NCI-H446 treated with DMSO at 0.1 percent for 48 hours (cell line): ENCODE measurements around the gene NYAP1.
"Not testable (repeated sequence)": the region's sequence is repeated elsewhere in the genome, so short reads cannot be mapped to it uniquely, and the experiment has no call there.

Experiments
- DNase-seq: peaks from one replicate; lab custom pipeline; 2025; lab: John Stamatoyannopoulos, UW

NYAP1 gene

GRCh38 chr7:100513212-100513810, 29.6 kb downstream of the NYAP1 start:
- no peak for DNase-seq

GRCh38 chr7:100515072-100515532, 31.4 kb downstream of the NYAP1 start:
- DNase-seq, result no peak

- no peak for DNase-seq
These were observed 32.5 kb downstream of the NYAP1 start for GRCh38 chr7:100516135-100516812.

GRCh38 chr7:100517305-100517704, 33.6 kb downstream of the NYAP1 start:
- no peak for DNase-seq

- DNase-seq, result no peak
These were observed 35.9 kb downstream of the NYAP1 start for GRCh38 chr7:100519580-100519979.

- no peak for DNase-seq
These were observed 36.4 kb downstream of the NYAP1 start for GRCh38 chr7:100520138-100520537.

GRCh38 chr7:100521076-100521475, 37.3 kb downstream of the NYAP1 start:
- DNase-seq, result no peak

- not testable (repeated sequence) for DNase-seq
These were observed 38.3 kb downstream of the NYAP1 start for GRCh38 chr7:100521909-100522593.

GRCh38 chr7:100523192-100523591, 39.5 kb downstream of the NYAP1 start:
- DNase-seq, result not testable (repeated sequence)

GRCh38 chr7:100528108-100528866, 44.6 kb downstream of the NYAP1 start:
- not testable (repeated sequence) for DNase-seq

GRCh38 chr7:100532165-100533022, 48.7 kb downstream of the NYAP1 start:
- DNase-seq, result no peak

GRCh38 chr7:100535982-100536381, 52.3 kb downstream of the NYAP1 start:
- not testable (repeated sequence) for DNase-seq

GRCh38 chr7:100536695-100537094, 53.0 kb downstream of the NYAP1 start:
- not testable (repeated sequence) for DNase-seq

- no peak for DNase-seq
These were observed 54.6 kb downstream of the NYAP1 start for GRCh38 chr7:100538348-100538653.

GRCh38 chr7:100538654-100539435, 55.1 kb downstream of the NYAP1 start, which contains the start of gene AGFG2:
Gene AGFG2, plus strand, starts transcription at chr7:100539203. Its CDS starts 144 bp downstream, at chr7:100539347.
- peak; percentile 97 for DNase-seq

GRCh38 chr7:100539436-100540006, 55.8 kb downstream of the NYAP1 start:
- DNase-seq, result no peak

- DNase-seq, result no peak
These were observed 56.5 kb downstream of the NYAP1 start for GRCh38 chr7:100540073-100540723.

GRCh38 chr7:100541309-100541708, 57.6 kb downstream of the NYAP1 start:
- not testable (repeated sequence) for DNase-seq

GRCh38 chr7:100543586-100543985, 59.9 kb downstream of the NYAP1 start:
- no peak for DNase-seq

GRCh38 chr7:100544386-100544785, 60.7 kb downstream of the NYAP1 start:
- no peak for DNase-seq
